ENCODE results near the gene GRPEL1. TPM values are rescaled to one million over a fixed set of nuclear protein-coding genes. Genes with fewer than 3 reads are reported as not detected.

GRPEL1 gene
- total RNA-seq, 1 donor = 21.0 TPM

- no peak for TF ChIP-seq CTCF (IDR thresholded peaks at IDR 0.05; ENCODE audit: extremely low read depth, low read depth, low read length)
- H2AFZ ChIP-seq (ENCODE audit: low read length) = no peak overlapping the region
- no peaks in the 10 kb centered on the region for H3K27me3 ChIP-seq (ENCODE audit: insufficient read depth, low read length)
- H3K4me3 ChIP-seq (ENCODE audit: insufficient read depth, low read length) = no peak overlapping the region
- H4K20me1 ChIP-seq (ENCODE audit: insufficient read depth, low read length) = no peaks in the 10 kb centered on the region
- H3K4me1 ChIP-seq (ENCODE audit: insufficient read depth, low read length) = peaks cover 11% of the 10 kb centered on the region
- no peaks in the 10 kb centered on the region for H3K79me2 ChIP-seq (ENCODE audit: insufficient read depth, low read length)
- no peaks in the 10 kb centered on the region for H3K9me3 ChIP-seq (ENCODE audit: low read depth, low read length)
- H3K4me2 ChIP-seq (ENCODE audit: insufficient read depth, low read length) = no peak overlapping the region
- no peak overlapping the region for H3K27ac ChIP-seq (ENCODE audit: low read depth, low read length)
- peak; percentile 41 for DNase-seq (ENCODE audit: insufficient read length, low spot score, missing footprints)
- H3K36me3 ChIP-seq (ENCODE audit: insufficient read depth, low read length) = peaks cover 9% of the 10 kb centered on the region
These were observed 47.6 kb downstream of the GRPEL1 start for GRCh38 chr4:7020290-7020689.

- H4K20me1 ChIP-seq (ENCODE audit: insufficient read depth, low read length) = no peaks in the 10 kb centered on the region
- H3K4me1 ChIP-seq (ENCODE audit: insufficient read depth, low read length) = peaks cover 11% of the 10 kb centered on the region
- H3K79me2 ChIP-seq (ENCODE audit: insufficient read depth, low read length) = no peaks in the 10 kb centered on the region
- peak; percentile 49 for DNase-seq (ENCODE audit: insufficient read length, low spot score, missing footprints)
- H3K9me3 ChIP-seq (ENCODE audit: low read depth, low read length) = no peaks in the 10 kb centered on the region
- no peak overlapping the region for H3K27ac ChIP-seq (ENCODE audit: low read depth, low read length)
- no peak overlapping the region for H3K4me3 ChIP-seq (ENCODE audit: insufficient read depth, low read length)
- no peak for TF ChIP-seq CTCF (IDR thresholded peaks at IDR 0.05; ENCODE audit: extremely low read depth, low read depth, low read length)
- no peak overlapping the region for H2AFZ ChIP-seq (ENCODE audit: low read length)
- peaks cover 12% of the 10 kb centered on the region for H3K36me3 ChIP-seq (ENCODE audit: insufficient read depth, low read length)
- H3K27me3 ChIP-seq (ENCODE audit: insufficient read depth, low read length) = no peaks in the 10 kb centered on the region
- no peak overlapping the region for H3K4me2 ChIP-seq (ENCODE audit: insufficient read depth, low read length)
These were observed 48.5 kb downstream of the GRPEL1 start for GRCh38 chr4:7019367-7019766.

DNA sequence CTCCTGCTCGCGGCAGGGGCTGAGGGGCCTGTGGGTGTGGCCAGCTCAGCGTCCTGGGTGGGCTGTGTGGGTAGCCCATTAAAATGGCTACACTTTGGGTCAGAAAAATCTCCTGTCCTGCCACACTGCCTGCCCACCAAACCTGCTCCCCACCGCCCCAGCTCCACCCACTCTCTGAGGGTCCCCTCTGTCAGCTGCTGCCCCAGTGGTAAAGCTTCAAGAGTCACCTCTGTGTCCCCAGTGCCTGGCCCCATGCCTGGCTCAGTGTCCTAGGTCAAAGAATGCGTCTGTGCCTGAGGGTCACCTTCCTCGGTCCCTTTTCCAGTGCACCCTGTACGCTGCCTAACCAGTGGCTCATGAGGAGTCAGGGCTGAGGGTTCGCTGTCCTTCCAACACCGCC, 49.6 kb downstream of the GRPEL1 start:
- H4K20me1 ChIP-seq (ENCODE audit: insufficient read depth, low read length) = no peaks in the 10 kb centered on the region
- no peak overlapping the region for H3K4me3 ChIP-seq (ENCODE audit: insufficient read depth, low read length)
- H2AFZ ChIP-seq (ENCODE audit: low read length) = no peak overlapping the region
- H3K36me3 ChIP-seq (ENCODE audit: insufficient read depth, low read length) = peaks cover 19% of the 10 kb centered on the region
- no peak overlapping the region for H3K4me2 ChIP-seq (ENCODE audit: insufficient read depth, low read length)
- no peaks in the 10 kb centered on the region for H3K9me3 ChIP-seq (ENCODE audit: low read depth, low read length)
- no peak for TF ChIP-seq CTCF (IDR thresholded peaks at IDR 0.05; ENCODE audit: extremely low read depth, low read depth, low read length)
- no peaks in the 10 kb centered on the region for H3K27me3 ChIP-seq (ENCODE audit: insufficient read depth, low read length)
- H3K27ac ChIP-seq (ENCODE audit: low read depth, low read length) = no peak overlapping the region
- peak; percentile 13 for DNase-seq (ENCODE audit: insufficient read length, low spot score, missing footprints)
- no peaks in the 10 kb centered on the region for H3K79me2 ChIP-seq (ENCODE audit: insufficient read depth, low read length)
- H3K4me1 ChIP-seq (ENCODE audit: insufficient read depth, low read length) = peaks cover 11% of the 10 kb centered on the region

DNA sequence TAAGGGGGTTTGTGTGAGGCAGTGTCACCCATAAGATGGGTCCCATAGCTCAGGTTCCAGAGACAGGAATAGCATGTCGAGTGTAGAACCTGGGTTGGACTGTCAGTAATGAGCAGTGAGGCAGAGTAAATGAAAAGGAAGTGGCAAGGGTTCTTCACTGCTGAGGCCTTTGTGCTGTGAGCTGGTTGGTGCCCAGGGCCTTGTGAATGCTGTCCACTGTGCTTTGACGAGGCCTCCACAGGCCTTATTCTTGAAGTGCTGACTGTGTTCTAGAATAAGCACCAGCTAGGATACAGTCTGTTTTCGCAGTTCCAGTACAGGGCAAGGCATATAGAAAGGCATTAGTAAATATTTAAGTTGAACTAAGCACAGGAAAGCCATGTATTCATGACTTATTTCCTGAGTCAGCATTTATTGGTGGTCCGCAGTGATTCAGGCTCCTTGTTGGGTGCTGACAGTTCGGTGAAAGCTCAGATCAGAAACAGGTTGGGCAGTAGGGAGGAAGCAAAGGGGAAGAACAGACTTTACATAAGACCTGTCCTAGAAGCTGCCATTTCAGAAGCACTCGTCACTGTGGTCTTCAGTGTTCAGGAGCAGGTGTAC, 50.3 kb downstream of the GRPEL1 start:
- H3K9me3 ChIP-seq (ENCODE audit: low read depth, low read length) = no peaks in the 10 kb centered on the region
- peak; percentile 31 for DNase-seq (ENCODE audit: insufficient read length, low spot score, missing footprints)
- no peak for TF ChIP-seq CTCF (IDR thresholded peaks at IDR 0.05; ENCODE audit: extremely low read depth, low read depth, low read length)
- H3K79me2 ChIP-seq (ENCODE audit: insufficient read depth, low read length) = no peaks in the 10 kb centered on the region
- no peak overlapping the region for H3K27ac ChIP-seq (ENCODE audit: low read depth, low read length)
- H3K4me3 ChIP-seq (ENCODE audit: insufficient read depth, low read length) = no peak overlapping the region
- no peak overlapping the region for H2AFZ ChIP-seq (ENCODE audit: low read length)
- no peak overlapping the region for H3K4me2 ChIP-seq (ENCODE audit: insufficient read depth, low read length)
- H3K36me3 ChIP-seq (ENCODE audit: insufficient read depth, low read length) = peaks cover 19% of the 10 kb centered on the region
- no peaks in the 10 kb centered on the region for H4K20me1 ChIP-seq (ENCODE audit: insufficient read depth, low read length)
- H3K4me1 ChIP-seq (ENCODE audit: insufficient read depth, low read length) = peaks cover 10% of the 10 kb centered on the region
- H3K27me3 ChIP-seq (ENCODE audit: insufficient read depth, low read length) = no peaks in the 10 kb centered on the region
